Measurements from ENCODE around the gene NOC2L. TPM values are rescaled to one million over a fixed set of nuclear protein-coding genes. Genes with fewer than 3 reads are reported as not detected.

NOC2L gene
- total RNA-seq, 1 experiment from 2014 or later: 93.4 TPM

DNA sequence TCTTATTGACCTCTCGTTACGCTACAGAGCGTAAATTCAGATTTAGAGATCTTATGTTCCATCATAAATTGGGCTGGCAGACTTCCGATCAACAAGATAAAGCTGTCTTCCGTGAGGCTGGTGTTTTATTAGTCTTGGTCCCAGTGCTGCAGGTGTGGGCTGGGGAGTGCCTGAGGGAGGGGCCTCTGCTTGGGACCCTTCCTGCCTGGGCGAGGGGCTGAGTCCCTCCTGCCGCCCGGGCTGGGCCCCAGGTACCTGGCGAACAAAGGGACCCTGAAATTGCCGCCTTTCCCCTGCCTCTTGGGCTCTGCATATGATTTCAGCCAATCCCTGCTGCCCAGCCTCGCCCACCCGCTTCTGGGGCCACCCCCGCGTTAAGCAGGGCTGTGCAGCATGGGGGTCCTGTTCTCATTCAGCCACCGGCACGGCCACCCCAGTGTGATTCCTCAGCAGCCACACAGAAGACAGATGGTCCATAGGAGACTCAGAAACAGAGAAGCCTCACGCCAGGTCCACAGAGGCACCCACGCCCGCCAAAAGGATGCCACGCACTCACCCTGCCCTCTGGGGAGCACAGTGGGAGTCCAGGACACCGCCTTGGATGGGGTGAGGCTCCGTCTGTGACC, 41.5 kb downstream of the NOC2L start:
- Mint-ChIP-seq H3K4me3 (ENCODE audit: unreplicated experiment) (no peak overlapping the region), H3K4me1 (ENCODE audit: low read depth, unreplicated experiment) (no peaks in the 10 kb centered on the region), H3K27ac (ENCODE audit: unreplicated experiment) (no peak overlapping the region), H3K9me3 (ENCODE audit: unreplicated experiment) (no peaks in the 10 kb centered on the region), H3K36me3 (ENCODE audit: insufficient read depth, unreplicated experiment) (no peaks in the 10 kb centered on the region), H3K27me3 (ENCODE audit: insufficient read depth, unreplicated experiment) (peaks cover 5% of the 10 kb centered on the region)
- Histone ChIP-seq H3K27me3 (replicated peaks; ENCODE audit: control insufficient read depth, insufficient read depth, low read length) (no peaks in the 10 kb centered on the region), H3K4me1 (peaks cover 13% of the 10 kb centered on the region), H3K9me3 (no peaks in the 10 kb centered on the region), H3K36me3 (ENCODE audit: control insufficient read depth, insufficient read depth, low read length) (no peaks in the 10 kb centered on the region), H3K4me3 (ENCODE audit: low read depth, low read length) (no peak overlapping the region)
- BruUV-seq (replicated peaks): no TSS peak
- ChIA-PET POLR2A (no interaction called here), CTCF (no interaction called here)
- no peak for TF ChIP-seq CTCF (IDR thresholded peaks at IDR 0.05; ENCODE audit: insufficient read depth in 1 of 2, low read depth in 1 of 2, low read length in 1 of 2, severe bottlenecking in 1 of 2, unreplicated experiment in 1 of 2)
- DNase-seq: no peak
- intact Hi-C loops (cut with micrococcal nuclease; ENCODE audit: unreplicated experiment): no loop called here

- Histone ChIP-seq H3K36me3 (ENCODE audit: control insufficient read depth, insufficient read depth, low read length) (no peaks in the 10 kb centered on the region), H3K4me3 (ENCODE audit: low read depth, low read length) (no peak overlapping the region), H3K4me1 (peaks cover 13% of the 10 kb centered on the region), H3K9me3 (no peaks in the 10 kb centered on the region), H3K27me3 (replicated peaks; ENCODE audit: control insufficient read depth, insufficient read depth, low read length) (no peaks in the 10 kb centered on the region)
- Mint-ChIP-seq H3K4me3 (ENCODE audit: unreplicated experiment) (no peak overlapping the region), H3K27me3 (ENCODE audit: insufficient read depth, unreplicated experiment) (peaks cover 5% of the 10 kb centered on the region), H3K9me3 (ENCODE audit: unreplicated experiment) (no peaks in the 10 kb centered on the region), H3K36me3 (ENCODE audit: insufficient read depth, unreplicated experiment) (no peaks in the 10 kb centered on the region), H3K4me1 (ENCODE audit: low read depth, unreplicated experiment) (no peaks in the 10 kb centered on the region), H3K27ac (ENCODE audit: unreplicated experiment) (no peak overlapping the region)
- DNase-seq: no peak
- BruUV-seq (replicated peaks): no TSS peak
- ChIA-PET POLR2A (no interaction called here), CTCF (interaction anchor here (0.9 kb wide), 1 partner anchor 21 kb away, joined by 3 read pairs; no protein-coding TSS in a partner anchor)
- intact Hi-C loops (cut with micrococcal nuclease; ENCODE audit: unreplicated experiment): no loop called here
- no peak for TF ChIP-seq CTCF (IDR thresholded peaks at IDR 0.05; ENCODE audit: insufficient read depth in 1 of 2, low read depth in 1 of 2, low read length in 1 of 2, severe bottlenecking in 1 of 2, unreplicated experiment in 1 of 2)
Measured at GRCh38 chr1:917076-917459, 42.0 kb downstream of the NOC2L start.

- H3K4me1 ChIP-seq: peaks cover 12% of the 10 kb centered on the region
- H3K27me3 Mint-ChIP-seq (ENCODE audit: insufficient read depth, unreplicated experiment): peaks cover 2% of the 10 kb centered on the region
- H3K4me3 ChIP-seq (ENCODE audit: low read depth, low read length): no peak overlapping the region
- H3K36me3 Mint-ChIP-seq (ENCODE audit: insufficient read depth, unreplicated experiment): no peaks in the 10 kb centered on the region
- no TSS peak for BruUV-seq (replicated peaks)
- H3K4me3 Mint-ChIP-seq (ENCODE audit: unreplicated experiment): no peak overlapping the region
- H3K4me1 Mint-ChIP-seq (ENCODE audit: low read depth, unreplicated experiment): no peaks in the 10 kb centered on the region
- DNase-seq: no peak
- ChIA-PET POLR2A (no interaction called here), CTCF (interaction anchor here (0.6 to 0.9 kb wide), 2 partner anchors 10 to 22 kb away, joined by 3 read pairs; no protein-coding TSS in a partner anchor)
- intact Hi-C loops (cut with micrococcal nuclease; ENCODE audit: unreplicated experiment): no loop called here
- H3K27ac Mint-ChIP-seq (ENCODE audit: unreplicated experiment): no peak overlapping the region
- no peaks in the 10 kb centered on the region for H3K9me3 Mint-ChIP-seq (ENCODE audit: unreplicated experiment)
- H3K27me3 ChIP-seq (replicated peaks; ENCODE audit: control insufficient read depth, insufficient read depth, low read length): no peaks in the 10 kb centered on the region
- H3K36me3 ChIP-seq (ENCODE audit: control insufficient read depth, insufficient read depth, low read length): no peaks in the 10 kb centered on the region
- TF ChIP-seq CTCF (IDR thresholded peaks at IDR 0.05; ENCODE audit: insufficient read depth in 1 of 2, low read depth in 1 of 2, low read length in 1 of 2, severe bottlenecking in 1 of 2, unreplicated experiment in 1 of 2): no peak
- no peaks in the 10 kb centered on the region for H3K9me3 ChIP-seq
Measured at GRCh38 chr1:916173-917075, 42.6 kb downstream of the NOC2L start.
